ENCODE data around the gene FNBP1. TPM values are rescaled to one million over a fixed set of nuclear protein-coding genes. Genes with fewer than 3 reads are reported as not detected.

Gene FNBP1
- total RNA-seq, 1 experiment from 2014 or later: 36.5 TPM

DNA sequence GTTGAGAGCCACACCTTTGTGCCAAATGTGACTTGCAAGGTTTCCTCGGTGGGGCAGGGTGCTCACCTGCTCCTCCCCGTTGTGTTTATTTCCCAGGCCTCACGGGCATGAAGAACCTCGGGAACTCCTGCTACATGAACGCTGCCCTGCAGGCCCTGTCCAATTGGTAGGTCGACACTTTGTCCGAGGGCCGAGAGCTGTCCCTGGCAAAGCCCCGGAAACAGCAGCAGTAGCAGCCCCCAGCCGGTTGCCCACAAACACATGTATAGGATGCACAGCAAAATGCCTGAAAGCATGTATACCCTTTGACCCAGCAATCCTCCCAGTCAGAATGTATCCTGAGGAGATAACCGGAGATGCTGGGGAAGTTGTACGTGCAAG, 181.6 kb downstream of the FNBP1 start:
- Mint-ChIP-seq H3K27me3 (ENCODE audit: low read depth) (no peaks in the 10 kb centered on the region), H3K4me1 (no peaks in the 10 kb centered on the region), H3K36me3 (ENCODE audit: insufficient read depth in 1 of 3, low read depth in 3 of 3) (peaks cover 10 to 45% (median 30%) of the 10 kb centered on the region in 3 experiments; a peak in 6 of 7 replicates), H3K9me3 (no peaks in the 10 kb centered on the region), H3K27ac (no peak overlapping the region), H3K4me3 (no peak overlapping the region)
- H3K79me2 ChIP-seq (ENCODE audit: insufficient read depth, low read length): no peaks in the 10 kb centered on the region
- H3K9ac ChIP-seq (ENCODE audit: extremely low read depth, insufficient read length, low read length): no peak overlapping the region
- WGBS (ENCODE audit: extremely low coverage, insufficient read length, low lambda C conversion rate): no CpG with 5 or more reads among the region's 12 CpGs
- no peak overlapping the region for H3K4me2 ChIP-seq (ENCODE audit: insufficient read depth, insufficient read length, low read length)
- no peak overlapping the region for H2AFZ ChIP-seq (ENCODE audit: low read length)
- no peak overlapping the region for H2BK15ac ChIP-seq (ENCODE audit: low read depth, low read length)
- H3K27ac ChIP-seq (ENCODE audit: insufficient read length, low read depth, low read length): no peak overlapping the region
- H3K23me2 ChIP-seq (ENCODE audit: insufficient read length, low read depth, low read length, poor library complexity, severe bottlenecking): no peaks in the 10 kb centered on the region
- H2BK5ac ChIP-seq (ENCODE audit: insufficient read length, low read length): no peak overlapping the region
- H3K18ac ChIP-seq (ENCODE audit: insufficient read length, low read depth, low read length): no peak overlapping the region
- no peaks in the 10 kb centered on the region for H3K9me3 ChIP-seq (ENCODE audit: control insufficient read depth, low read depth, low read length)
- no peak overlapping the region for H2BK120ac ChIP-seq (ENCODE audit: low read depth, low read length, poor library complexity, severe bottlenecking)
- no peak overlapping the region for H3K4ac ChIP-seq (ENCODE audit: low read depth, low read length)
- no peak overlapping the region for H3K23ac ChIP-seq (ENCODE audit: insufficient read length, low read depth, low read length)
- H4K5ac ChIP-seq (ENCODE audit: insufficient read length, low read depth, low read length): no peak overlapping the region
- no peaks in the 10 kb centered on the region for H3K4me1 ChIP-seq (ENCODE audit: insufficient read depth, low read length)
- H4K91ac ChIP-seq (ENCODE audit: insufficient read length, low read depth, low read length): no peak overlapping the region
- H3K56ac ChIP-seq (ENCODE audit: insufficient read length, low read depth, low read length): no peak overlapping the region
- H4K8ac ChIP-seq (replicated peaks; ENCODE audit: insufficient read length, low read depth, low read length): no peak overlapping the region
- no peaks in the 10 kb centered on the region for H3K27me3 ChIP-seq (ENCODE audit: insufficient read depth, low read length)
- no peak overlapping the region for H2AK5ac ChIP-seq (ENCODE audit: insufficient read length, low read length)
- TF ChIP-seq, protein P1, sequence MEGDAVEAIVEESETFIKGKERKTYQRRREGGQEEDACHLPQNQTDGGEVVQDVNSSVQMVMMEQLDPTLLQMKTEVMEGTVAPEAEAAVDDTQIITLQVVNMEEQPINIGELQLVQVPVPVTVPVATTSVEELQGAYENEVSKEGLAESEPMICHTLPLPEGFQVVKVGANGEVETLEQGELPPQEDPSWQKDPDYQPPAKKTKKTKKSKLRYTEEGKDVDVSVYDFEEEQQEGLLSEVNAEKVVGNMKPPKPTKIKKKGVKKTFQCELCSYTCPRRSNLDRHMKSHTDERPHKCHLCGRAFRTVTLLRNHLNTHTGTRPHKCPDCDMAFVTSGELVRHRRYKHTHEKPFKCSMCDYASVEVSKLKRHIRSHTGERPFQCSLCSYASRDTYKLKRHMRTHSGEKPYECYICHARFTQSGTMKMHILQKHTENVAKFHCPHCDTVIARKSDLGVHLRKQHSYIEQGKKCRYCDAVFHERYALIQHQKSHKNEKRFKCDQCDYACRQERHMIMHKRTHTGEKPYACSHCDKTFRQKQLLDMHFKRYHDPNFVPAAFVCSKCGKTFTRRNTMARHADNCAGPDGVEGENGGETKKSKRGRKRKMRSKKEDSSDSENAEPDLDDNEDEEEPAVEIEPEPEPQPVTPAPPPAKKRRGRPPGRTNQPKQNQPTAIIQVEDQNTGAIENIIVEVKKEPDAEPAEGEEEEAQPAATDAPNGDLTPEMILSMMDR (conservative IDR thresholded peaks at IDR 0.05): no peak
- no peak overlapping the region for H3T11ph ChIP-seq (ENCODE audit: low read length)
- no peak overlapping the region for H2BK20ac ChIP-seq (ENCODE audit: low read depth, low read length, poor library complexity, severe bottlenecking)
- H2BK12ac ChIP-seq (ENCODE audit: insufficient read length, low read depth, low read length): no peak overlapping the region
- no peak for DNase-seq
- H3K14ac ChIP-seq (ENCODE audit: insufficient read depth, low read length): no peak overlapping the region
- H3K79me1 ChIP-seq (ENCODE audit: insufficient read depth, low read depth, low read length, poor library complexity, severe bottlenecking): no peaks in the 10 kb centered on the region
- H4K20me1 ChIP-seq (ENCODE audit: control insufficient read depth, insufficient read depth, insufficient read length): no peaks in the 10 kb centered on the region
